Renal cortical epithelial cell (primary cell): ENCODE results near the gene ENOX1. TPM values are rescaled to one million over a fixed set of nuclear protein-coding genes. Genes with fewer than 3 reads are reported as not detected.

Experiments
- DNase-seq: peaks from one replicate; pipeline ENCODE4 v3.0.0-alpha.2; 2011; ENCODE audit warnings: low read depth
- total RNA-seq: library from RNA; depleted of rRNA; stranded (reverse); fragments of >200 nt; gene quantifications from 2 replicates; pipeline ENCODE4 v1.2.3, GENCODE V29; 2014

Gene ENOX1
- total RNA-seq, 1 donor from 2014 or later, result 2.7 TPM

DNA sequence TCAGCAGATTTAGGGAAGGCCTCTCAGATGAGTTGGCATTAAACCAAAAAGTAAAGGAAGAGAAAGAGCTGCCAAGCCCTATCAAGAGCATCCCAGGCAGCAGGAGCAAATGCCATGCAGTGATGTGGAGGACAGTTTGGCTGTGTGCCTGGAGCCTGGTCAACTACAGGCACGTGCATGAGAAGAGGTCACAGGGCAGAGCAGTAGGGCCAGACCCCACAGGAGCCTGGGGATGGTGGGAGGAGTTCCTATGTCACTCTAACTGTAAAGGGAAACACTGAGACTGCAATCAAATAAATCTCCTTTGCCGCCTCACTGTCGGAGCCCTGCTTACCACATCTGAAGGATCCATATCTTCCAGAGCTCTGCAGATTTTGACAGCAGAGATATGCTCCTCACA is 240.5 kb downstream of the ENOX1 start:
- no peak for DNase-seq

- peak; percentile 28 for DNase-seq
Observed at GRCh38 chr13:43545317-43545874, 241.4 kb downstream of the ENOX1 start.

DNA sequence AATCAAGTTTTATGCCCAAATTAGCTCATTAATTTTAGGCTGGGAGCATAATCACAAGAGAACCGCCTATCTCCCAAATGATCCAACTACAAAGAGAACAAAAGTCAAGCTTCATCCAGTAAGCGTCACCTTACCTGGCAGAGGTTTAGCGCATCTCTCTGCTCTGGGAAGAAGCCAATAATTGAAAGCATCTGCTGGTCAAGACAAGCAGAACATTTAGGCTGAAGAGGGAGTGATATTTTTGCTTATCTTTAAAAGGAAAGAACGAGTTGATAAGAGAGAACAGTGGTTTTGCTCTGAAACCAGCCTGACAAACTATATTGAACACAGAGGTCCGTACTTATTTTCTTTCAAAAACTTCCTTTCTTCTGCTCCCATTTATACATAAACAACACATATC is 242.1 kb downstream of the ENOX1 start:
- no peak for DNase-seq

- DNase-seq, result no peak
Observed at GRCh38 chr13:43544011-43544410, 242.8 kb downstream of the ENOX1 start.

DNA sequence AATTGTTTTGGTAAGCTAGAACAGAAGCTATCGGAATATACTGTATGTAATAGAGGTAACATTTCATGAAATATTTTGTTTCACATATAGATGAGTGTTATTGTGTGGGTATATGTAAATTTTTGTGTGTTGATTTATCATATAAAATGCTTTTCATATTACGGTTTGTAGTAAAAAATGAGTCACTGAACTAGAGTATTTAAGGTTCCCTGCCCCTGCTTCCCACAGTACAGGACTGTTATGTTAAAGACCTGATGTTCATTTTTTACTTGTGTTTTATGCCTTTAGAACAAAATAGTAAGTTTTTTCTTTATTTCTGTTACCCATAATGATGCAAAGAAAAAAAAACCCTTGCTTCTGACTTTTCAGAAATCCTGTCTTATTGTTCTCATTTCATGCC is 243.4 kb downstream of the ENOX1 start:
- DNase-seq, result no peak

- DNase-seq, result no peak
Observed at GRCh38 chr13:43537124-43537523, 249.6 kb downstream of the ENOX1 start.

- peak; percentile 45 for DNase-seq
Observed at GRCh38 chr13:43529796-43530195, 257.0 kb downstream of the ENOX1 start.

DNA sequence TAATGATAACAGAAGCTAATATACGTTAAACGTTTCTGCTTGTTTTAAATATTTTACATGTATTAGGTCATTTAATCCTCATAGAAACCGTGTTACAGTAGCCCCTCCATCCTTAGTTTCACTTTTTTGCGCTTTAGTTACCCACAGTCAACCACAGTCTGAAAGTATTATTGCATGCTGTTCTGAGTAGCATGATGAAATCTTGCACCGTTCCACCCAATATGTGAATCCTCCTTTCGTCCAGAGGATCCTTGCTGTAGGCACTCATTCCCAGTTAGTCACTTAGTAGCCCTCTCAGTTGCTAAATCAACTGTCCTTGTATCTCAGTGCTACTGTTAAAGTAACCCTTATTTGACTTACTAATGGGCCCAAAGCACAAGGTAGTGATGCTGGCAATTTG is 257.8 kb downstream of the ENOX1 start:
- no peak for DNase-seq

DNA sequence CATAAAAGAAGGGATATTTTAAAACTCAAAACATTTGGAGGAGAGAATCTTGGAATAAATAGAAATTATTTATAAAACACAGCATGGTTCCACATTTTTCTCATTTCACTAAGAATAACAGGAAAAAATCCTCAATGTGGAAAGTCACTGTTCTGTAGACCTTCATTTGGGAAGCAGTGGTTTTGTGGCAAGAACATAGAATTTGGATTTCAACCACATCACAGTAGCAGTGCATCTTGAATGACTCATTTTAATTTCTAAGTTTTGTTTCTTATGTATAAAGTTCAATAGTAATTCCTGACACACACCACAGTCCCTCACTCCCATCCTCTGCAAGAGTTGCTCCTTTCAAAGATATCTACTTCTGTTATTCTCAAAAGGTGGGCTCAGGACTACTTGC is 264.0 kb downstream of the ENOX1 start:
- peak; percentile 69 for DNase-seq

- DNase-seq, result no peak
Observed at GRCh38 chr13:43520351-43520750, 266.4 kb downstream of the ENOX1 start.

- no peak for DNase-seq
Observed at GRCh38 chr13:43518833-43519232, 267.9 kb downstream of the ENOX1 start.

DNA sequence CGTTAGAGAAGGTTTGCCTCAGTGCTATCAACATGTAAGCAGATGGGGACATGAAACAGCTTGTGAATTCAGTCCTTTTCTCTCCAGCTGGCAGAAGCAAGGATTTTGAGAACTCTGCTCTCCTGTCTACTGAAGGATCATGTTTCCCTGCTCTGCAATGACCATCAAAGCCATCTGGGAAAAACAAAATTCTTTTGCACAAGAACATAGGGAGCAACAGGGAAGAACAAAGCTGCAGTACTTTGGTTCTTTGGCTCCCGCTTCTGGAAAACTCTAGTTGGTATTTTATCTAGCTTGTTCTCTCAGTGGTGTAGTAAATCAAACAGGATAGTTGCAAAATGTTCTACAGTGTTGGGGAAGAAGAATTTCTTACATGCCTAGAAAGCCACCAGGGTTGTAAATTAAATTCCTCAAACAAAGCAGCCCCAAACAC is 270.4 kb downstream of the ENOX1 start:
- DNase-seq, result peak; percentile 47

DNA sequence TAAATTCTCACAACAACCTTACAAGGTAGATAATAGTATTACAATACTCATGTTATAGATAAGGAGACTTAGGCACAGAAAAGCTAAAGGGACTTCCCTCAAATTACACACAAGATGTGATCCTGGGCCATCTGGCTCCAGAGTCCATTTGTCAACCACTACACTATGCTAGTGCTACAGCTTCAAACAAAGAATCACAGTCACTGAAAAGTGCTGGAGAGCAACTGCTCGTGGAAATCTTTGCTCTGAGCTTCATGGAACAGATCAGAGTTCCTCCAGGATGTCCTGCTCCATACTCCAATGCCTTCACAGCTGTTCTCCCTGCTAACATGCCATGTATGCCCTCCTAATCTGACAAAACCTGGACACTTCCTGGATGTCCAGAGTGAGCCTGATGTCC is 271.2 kb downstream of the ENOX1 start:
- no peak for DNase-seq

DNA sequence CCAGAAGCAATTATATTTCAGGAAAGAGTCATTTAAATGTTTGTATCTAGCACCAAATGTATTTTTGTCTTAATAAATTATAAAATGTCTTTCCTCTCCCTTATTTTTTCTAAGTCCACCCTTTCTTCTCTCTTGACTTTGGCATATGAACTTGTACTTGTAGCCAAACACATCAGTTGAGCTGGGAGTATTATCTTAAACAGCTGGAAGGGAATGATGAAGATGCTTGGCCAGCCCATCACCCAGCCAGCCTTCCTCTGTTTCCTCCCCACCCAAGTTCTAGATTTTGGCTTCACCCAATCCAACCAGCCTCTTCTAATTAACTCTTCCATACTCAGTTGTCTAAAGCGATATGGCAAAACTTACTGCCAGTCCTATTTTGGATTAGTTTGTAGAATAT is 272.5 kb downstream of the ENOX1 start:
- DNase-seq, result no peak

GRCh38 chr13:43512221-43512620 is 274.6 kb downstream of the ENOX1 start:
- DNase-seq, result no peak

DNA sequence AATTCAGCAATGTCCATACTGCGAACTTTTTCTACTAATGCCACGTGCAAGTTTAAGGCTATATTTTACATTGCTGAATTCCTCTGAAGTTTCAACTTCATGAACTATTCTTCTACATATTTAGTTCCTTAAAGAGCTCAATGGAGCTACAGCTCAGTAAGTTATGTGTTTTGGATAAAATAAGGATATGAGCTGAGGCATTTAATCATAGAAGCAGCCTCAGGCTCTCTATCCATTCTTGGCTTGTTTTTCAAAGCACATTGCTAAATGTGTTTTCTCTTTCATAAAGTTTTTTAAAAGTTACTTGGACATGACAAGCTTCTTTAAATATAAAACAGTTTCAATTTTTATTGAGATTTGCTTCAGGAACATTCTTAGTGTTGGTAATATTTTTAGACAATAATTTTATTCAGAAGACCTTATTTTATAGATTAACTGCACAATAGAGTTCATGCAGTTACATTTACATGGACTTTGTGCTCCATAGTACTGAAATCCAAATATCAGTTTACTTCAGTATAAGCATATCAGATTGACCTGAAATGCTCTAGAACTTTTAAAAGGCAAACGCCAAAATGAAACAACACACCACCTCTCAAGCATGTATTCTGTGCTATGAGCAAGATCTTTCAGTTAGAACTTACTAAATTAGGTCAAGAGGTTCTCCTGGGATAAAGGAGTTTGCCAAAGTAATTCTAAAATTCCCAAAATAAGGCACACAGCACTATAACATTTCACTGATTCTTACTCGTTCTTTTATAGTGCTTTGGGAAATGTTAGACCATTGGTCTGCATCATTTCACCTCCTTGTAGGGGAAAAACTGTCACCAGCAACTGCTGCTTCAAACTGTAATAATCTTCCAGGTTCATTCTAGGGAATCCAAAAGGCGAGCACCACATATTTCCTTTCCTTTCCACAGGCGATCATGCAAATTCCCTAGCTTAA is 275.5 kb downstream of the ENOX1 start:
- no peak for DNase-seq

- no peak for DNase-seq
Observed at GRCh38 chr13:43495732-43496131, 291.0 kb downstream of the ENOX1 start.

- DNase-seq, result no peak
Observed at GRCh38 chr13:43494206-43494605, 292.6 kb downstream of the ENOX1 start.

- peak; percentile 65 for DNase-seq
Observed at GRCh38 chr13:43493496-43494000, 293.2 kb downstream of the ENOX1 start.

DNA sequence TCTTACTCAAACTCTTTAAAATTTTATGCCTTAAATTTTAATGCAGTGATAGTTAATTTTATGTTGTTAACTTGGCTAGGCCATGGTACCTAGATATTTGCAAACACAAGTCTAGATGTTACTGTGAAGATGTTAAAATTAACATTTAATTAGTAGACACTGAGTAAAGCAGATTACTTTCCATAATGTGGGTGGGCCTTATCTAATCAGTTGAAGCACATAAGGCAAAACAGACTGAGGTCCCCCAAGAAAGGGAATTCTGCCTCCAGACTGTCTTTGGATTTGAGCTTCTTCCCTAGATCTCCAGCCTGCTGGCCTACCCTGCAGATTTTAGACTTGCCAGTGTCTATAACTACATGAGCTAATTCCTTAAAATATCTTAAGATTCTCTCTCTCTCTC is 294.0 kb downstream of the ENOX1 start:
- no peak for DNase-seq

GRCh38 chr13:43492311-43492710 is 294.5 kb downstream of the ENOX1 start:
- DNase-seq, result no peak

- no peak for DNase-seq
Observed at GRCh38 chr13:43489233-43489632, 297.5 kb downstream of the ENOX1 start.

DNA sequence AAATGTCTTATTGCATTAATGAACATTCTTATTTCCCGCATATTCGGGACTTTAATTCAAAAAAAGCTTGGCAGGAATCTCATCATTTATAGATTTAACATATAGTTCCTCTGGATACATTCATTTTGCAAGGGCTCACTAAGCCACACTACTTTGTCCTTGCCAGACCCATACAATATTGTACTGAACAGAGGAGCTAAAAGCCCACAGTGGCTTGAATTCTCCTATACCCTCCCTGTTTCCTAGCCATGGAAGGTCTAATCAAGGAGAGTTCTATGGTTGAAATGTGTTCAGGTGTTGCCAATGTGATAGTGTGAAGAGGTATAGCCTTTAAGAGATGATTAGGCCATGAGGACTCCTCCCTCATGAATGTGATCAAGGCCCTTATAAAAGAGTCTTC is 298.9 kb downstream of the ENOX1 start:
- DNase-seq, result no peak
